ENCODE measurements around the gene XRCC3.
"Not testable (repeated sequence)": the region's sequence is repeated elsewhere in the genome, so short reads cannot be mapped to it uniquely, and the experiment has no call there.

The XRCC3 gene

GRCh38 chr14:103696070-103696402 is 19.2 kb downstream of the XRCC3 start:
- DNase-seq, result peak in 1 of 56 donors; percentile 29

GRCh38 chr14:103695296-103696069 is 19.8 kb downstream of the XRCC3 start:
- no peak for DNase-seq

GRCh38 chr14:103694572-103695026 is 20.7 kb downstream of the XRCC3 start:
- DNase-seq, result peak in 2 of 56 donors; percentile 29 to 40

- DNase-seq, result no peak
Observed at GRCh38 chr14:103693515-103693914, 21.7 kb downstream of the XRCC3 start.

GRCh38 chr14:103692871-103693270 is 22.4 kb downstream of the XRCC3 start:
- DNase-seq, result no peak

GRCh38 chr14:103692159-103692558 is 23.1 kb downstream of the XRCC3 start:
- DNase-seq, result no peak

GRCh38 chr14:103691655-103692054 is 23.6 kb downstream of the XRCC3 start:
- not testable (repeated sequence) for DNase-seq

- no peak for DNase-seq
Observed at GRCh38 chr14:103690332-103690731, 24.9 kb downstream of the XRCC3 start.

GRCh38 chr14:103688906-103689902 is 26.0 kb downstream of the XRCC3 start:
- DNase-seq, result peak in 39 of 56 donors; percentile 17 to 76 (median 49)

GRCh38 chr14:103688441-103688840 is 26.8 kb downstream of the XRCC3 start:
- DNase-seq, result no peak

GRCh38 chr14:103687712-103688111 is 27.5 kb downstream of the XRCC3 start:
- DNase-seq, result no peak

GRCh38 chr14:103686831-103687485 is 28.3 kb downstream of the XRCC3 start:
- DNase-seq, result no peak

- DNase-seq, result no peak
Observed at GRCh38 chr14:103685276-103686211, 29.7 kb downstream of the XRCC3 start.

- no peak for DNase-seq
Observed at GRCh38 chr14:103684871-103685270, 30.4 kb downstream of the XRCC3 start.

GRCh38 chr14:103684471-103684870 is 30.8 kb downstream of the XRCC3 start:
- peak in 4 of 56 donors; percentile 15 to 46 (median 19) for DNase-seq

- no peak for DNase-seq
Observed at GRCh38 chr14:103683139-103683538, 32.1 kb downstream of the XRCC3 start.

GRCh38 chr14:103680491-103681231 is 34.6 kb downstream of the XRCC3 start:
- no peak for DNase-seq

GRCh38 chr14:103679351-103679750 is 35.9 kb downstream of the XRCC3 start:
- peak in 4 of 56 donors; percentile 16 to 39 (median 24) for DNase-seq

GRCh38 chr14:103676881-103677675 is 38.2 kb downstream of the XRCC3 start:
- DNase-seq, result no peak

All from nucleus accumbens (tissue), 56 donors.